HEK293 (cell line): Measurements from ENCODE around the gene GDE1.

Experiments
- AEBP2 ChIP-seq: fragments of 450-650 bp; formaldehyde crosslinking; IDR thresholded peaks from 2 replicates; pipeline ENCODE4 v1.5.1; 2016; ENCODE audit warnings: missing biosample characterization, missing genetic modification characterization, borderline replicate concordance
- BCL6B ChIP-seq: fragments of 450-650 bp; formaldehyde crosslinking; IDR thresholded peaks from 2 replicates; pipeline ENCODE4 v1.5.1; 2017; ENCODE audit warnings: missing biosample characterization, missing genetic modification characterization
- ELK4 ChIP-seq: IDR thresholded peaks from 2 replicates; pipeline ENCODE4 v1.6.1; 2011; ENCODE audit warnings: mild to moderate bottlenecking, low read depth, low read length, borderline replicate concordance
- GLI4 ChIP-seq: fragments of 450-650 bp; formaldehyde crosslinking; IDR thresholded peaks from 2 replicates; pipeline ENCODE4 v1.5.1; 2016; ENCODE audit warnings: missing biosample characterization, missing genetic modification characterization
- HIC1 ChIP-seq: fragments of 450-650 bp; formaldehyde crosslinking; IDR thresholded peaks from 2 replicates; pipeline ENCODE4 v1.5.1; 2016; ENCODE audit warnings: missing biosample characterization, missing genetic modification characterization
- IKZF3 ChIP-seq: fragments of 450-650 bp; IDR thresholded peaks from 2 replicates; pipeline ENCODE4 v1.5.0; 2018; ENCODE audit warnings: missing biosample characterization, mild to moderate bottlenecking, missing genetic modification characterization, moderate library complexity
- KLF9 ChIP-seq: fragments of 450-650 bp; formaldehyde crosslinking; IDR thresholded peaks from 2 replicates; pipeline ENCODE4 v1.5.1; 2016; ENCODE audit warnings: missing biosample characterization, missing genetic modification characterization, low read depth
- SALL2 ChIP-seq: fragments of 450-650 bp; formaldehyde crosslinking; IDR thresholded peaks from 2 replicates; pipeline ENCODE4 v1.5.0; 2017; ENCODE audit warnings: missing biosample characterization, mild to moderate bottlenecking, missing genetic modification characterization, borderline replicate concordance
- SCRT1 ChIP-seq: fragments of 450-650 bp; formaldehyde crosslinking; IDR thresholded peaks from 2 replicates; pipeline ENCODE4 v1.5.1; 2016; ENCODE audit warnings: missing biosample characterization, missing genetic modification characterization, borderline replicate concordance
- SCRT2 ChIP-seq: fragments of 450-650 bp; formaldehyde crosslinking; IDR thresholded peaks from 2 replicates; pipeline ENCODE4 v1.5.1; 2016; ENCODE audit warnings: missing biosample characterization, missing genetic modification characterization
- ZNF146 ChIP-seq: fragments of 450-650 bp; formaldehyde crosslinking; IDR thresholded peaks from 2 replicates; pipeline ENCODE4 v1.5.1; 2016; ENCODE audit warnings: missing biosample characterization, missing genetic modification characterization
- ZNF16 ChIP-seq: fragments of 450-650 bp; formaldehyde crosslinking; IDR thresholded peaks from 2 replicates; pipeline ENCODE4 v1.5.1; 2016; ENCODE audit warnings: low read depth, missing biosample characterization, missing genetic modification characterization
- ZNF19 ChIP-seq: fragments of 450-650 bp; formaldehyde crosslinking; IDR thresholded peaks from 2 replicates; pipeline ENCODE4; 2016; ENCODE audit warnings: missing biosample characterization, missing genetic modification characterization, low read depth
- ZNF274 ChIP-seq, 2 experiments: fragments of 200-500 bp in 1 of 2; fragments of 450-650 bp in 1 of 2; sonication (Bioruptor generic) in 1 of 2; formaldehyde crosslinking in 1 of 2; IDR thresholded peaks; 2 replicates each; pipeline versions ENCODE4 v1.5.1 to v1.6.1; 2014 to 2016; ENCODE audit warnings: borderline replicate concordance in 1 of 2, inconsistent platforms in 1 of 2, low read length in 1 of 2, missing biosample characterization in 1 of 2, missing genetic modification characterization in 1 of 2
- ZNF350 ChIP-seq: fragments of 450-650 bp; formaldehyde crosslinking; IDR thresholded peaks from 2 replicates; pipeline ENCODE4 v1.5.0; 2017; ENCODE audit warnings: missing biosample characterization, mild to moderate bottlenecking, missing genetic modification characterization
- ZNF398 ChIP-seq: fragments of 450-650 bp; formaldehyde crosslinking; IDR thresholded peaks from 2 replicates; pipeline ENCODE4 v1.5.1; 2017; ENCODE audit warnings: missing biosample characterization, missing genetic modification characterization
- ZNF404 ChIP-seq: fragments of 450-650 bp; formaldehyde crosslinking; IDR thresholded peaks from 2 replicates; pipeline ENCODE4 v1.5.1; 2017; ENCODE audit warnings: missing biosample characterization, missing genetic modification characterization
- ZNF426 ChIP-seq: fragments of 450-650 bp; formaldehyde crosslinking; IDR thresholded peaks from 2 replicates; pipeline ENCODE4 v1.5.1; 2017; ENCODE audit warnings: missing biosample characterization, missing genetic modification characterization, mild to moderate bottlenecking, inconsistent platforms, moderate library complexity
- ZNF433 ChIP-seq: fragments of 450-650 bp; formaldehyde crosslinking; IDR thresholded peaks from 2 replicates; pipeline ENCODE4 v1.5.1; 2016; ENCODE audit warnings: missing biosample characterization, missing genetic modification characterization, low read depth
- ZNF548 ChIP-seq: fragments of 450-650 bp; formaldehyde crosslinking; IDR thresholded peaks from 2 replicates; pipeline ENCODE4 v1.5.1; 2016; ENCODE audit warnings: missing biosample characterization, missing genetic modification characterization
- ZNF558 ChIP-seq: fragments of 450-650 bp; formaldehyde crosslinking; IDR thresholded peaks from 2 replicates; pipeline ENCODE4 v1.5.1; 2016; ENCODE audit warnings: missing biosample characterization, missing genetic modification characterization
- ZNF585B ChIP-seq: fragments of 450-650 bp; formaldehyde crosslinking; IDR thresholded peaks from 2 replicates; pipeline ENCODE4 v1.5.1; 2016; ENCODE audit warnings: missing biosample characterization, missing genetic modification characterization
- ZNF600 ChIP-seq: fragments of 450-650 bp; formaldehyde crosslinking; IDR thresholded peaks from 2 replicates; pipeline ENCODE4 v1.5.1; 2016; ENCODE audit warnings: missing biosample characterization, missing genetic modification characterization
- ZNF629 ChIP-seq: fragments of 450-650 bp; formaldehyde crosslinking; IDR thresholded peaks from 2 replicates; pipeline ENCODE4 v1.5.1; 2017; ENCODE audit warnings: missing biosample characterization, missing genetic modification characterization
- ZNF645 ChIP-seq: fragments of 450-650 bp; formaldehyde crosslinking; IDR thresholded peaks from 2 replicates; pipeline ENCODE4; 2016; ENCODE audit warnings: missing biosample characterization, missing genetic modification characterization
- ZNF660 ChIP-seq: fragments of 450-650 bp; IDR thresholded peaks from 2 replicates; pipeline ENCODE4 v1.5.1; 2018; ENCODE audit warnings: missing biosample characterization, mild to moderate bottlenecking, missing genetic modification characterization
- ZNF776 ChIP-seq: fragments of 450-650 bp; formaldehyde crosslinking; IDR thresholded peaks from 2 replicates; pipeline ENCODE4 v1.5.0; 2017; ENCODE audit warnings: missing biosample characterization, missing genetic modification characterization, borderline replicate concordance
- ZNF843 ChIP-seq: fragments of 450-650 bp; formaldehyde crosslinking; IDR thresholded peaks from 2 replicates; pipeline ENCODE4 v1.5.1; 2016; ENCODE audit warnings: missing biosample characterization, missing genetic modification characterization
- ZSCAN18 ChIP-seq: fragments of 450-650 bp; formaldehyde crosslinking; IDR thresholded peaks from 2 replicates; pipeline ENCODE4 v1.5.1; 2016; ENCODE audit warnings: missing biosample characterization, missing genetic modification characterization

GDE1 gene

GRCh38 chr16:19523559-19524355 lies 1.9 kb upstream of the GDE1 start, which contains the start of gene CCP110 (continued):
- TF ChIP-seq ZSCAN18 (no peak), ZNF350 (tag by site-specific recombination) (no peak), ZNF404 (tag by site-specific recombination) (no peak), KLF9 (peak; percentile 54), AEBP2 (tag by site-specific recombination) (no peak), ZNF629 (tag by site-specific recombination) (peak; percentile 90), ZNF398 (tag by site-specific recombination) (no peak), ZNF146 (tag by site-specific recombination) (0 out of 2 replicates have a peak, but pooled peaks have one; percentile 7), GLI4 (tag by site-specific recombination) (no peak), ZNF660 (tag by site-specific recombination) (peak; percentile 67), ZNF16 (tag by site-specific recombination) (no peak), ZNF558 (tag by site-specific recombination) (no peak), SCRT2 (tag by site-specific recombination) (no peak), ZNF645 (tag by site-specific recombination) (no peak), ZNF776 (tag by site-specific recombination) (no peak), ZNF548 (tag by site-specific recombination) (no peak), ELK4 (no peak), ZNF19 (tag by site-specific recombination) (no peak), HIC1 (tag by site-specific recombination) (no peak), ZNF843 (tag by site-specific recombination) (no peak), SCRT1 (tag by site-specific recombination) (no peak), ZNF585B (no peak), ZNF426 (tag by site-specific recombination) (no peak), ZNF274 (IDR thresholded peaks at IDR 0.05; ENCODE audit: low read length) (no peak), ZNF274 (tag by site-specific recombination; IDR thresholded peaks at IDR 0.05; ENCODE audit: borderline replicate concordance) (no peak), IKZF3 (tag by site-specific recombination) (no peak), ZNF433 (tag by site-specific recombination) (no peak), ZNF600 (tag by site-specific recombination) (peak; percentile 83), SALL2 (tag by site-specific recombination) (no peak), BCL6B (tag by site-specific recombination) (no peak)
